ENCODE results near the gene PRODH2. TPM values are rescaled to one million over a fixed set of nuclear protein-coding genes. Genes with fewer than 3 reads are reported as not detected.

Gene PRODH2
- total and polyA plus RNA-seq, 12 donors: 0.07 to 0.46 TPM; not detected in 10

DNA sequence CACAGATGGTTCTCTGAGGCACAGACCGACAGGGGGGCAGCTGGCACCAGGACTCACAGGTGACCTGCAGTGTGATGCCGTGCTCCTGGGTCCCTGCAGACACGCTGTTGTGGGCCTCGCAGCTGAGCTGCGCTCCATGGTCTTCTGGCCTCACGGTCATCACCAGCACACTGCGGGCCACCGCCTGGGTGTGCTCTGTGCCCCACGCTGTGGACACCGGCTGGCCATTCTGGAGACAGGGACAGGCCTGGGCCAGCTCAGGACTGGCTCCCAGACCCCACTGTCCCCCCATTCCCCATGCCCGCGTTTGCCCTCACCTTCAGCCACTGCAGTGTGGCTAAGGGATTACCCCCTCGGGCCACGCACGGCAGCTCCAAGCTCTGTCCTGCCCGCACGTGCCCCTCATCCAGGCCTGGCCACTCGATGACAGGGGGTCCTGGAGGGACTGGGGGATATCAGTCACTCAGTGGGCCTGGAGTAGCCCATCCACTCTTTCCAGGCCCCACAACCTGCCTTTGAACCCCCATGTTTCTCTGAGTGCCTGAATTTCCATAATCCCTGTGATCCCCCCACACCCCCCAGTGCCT, 36.4 kb upstream of the PRODH2 start:
- peaks cover 72% of the 10 kb centered on the region for H3K27me3 ChIP-seq
- intact Hi-C loops (cut with DNase I): loop anchor here in 1 of 2 donors (5.0 kb wide), 1 partner anchor 52 kb away; no protein-coding TSS in a partner anchor

DNA sequence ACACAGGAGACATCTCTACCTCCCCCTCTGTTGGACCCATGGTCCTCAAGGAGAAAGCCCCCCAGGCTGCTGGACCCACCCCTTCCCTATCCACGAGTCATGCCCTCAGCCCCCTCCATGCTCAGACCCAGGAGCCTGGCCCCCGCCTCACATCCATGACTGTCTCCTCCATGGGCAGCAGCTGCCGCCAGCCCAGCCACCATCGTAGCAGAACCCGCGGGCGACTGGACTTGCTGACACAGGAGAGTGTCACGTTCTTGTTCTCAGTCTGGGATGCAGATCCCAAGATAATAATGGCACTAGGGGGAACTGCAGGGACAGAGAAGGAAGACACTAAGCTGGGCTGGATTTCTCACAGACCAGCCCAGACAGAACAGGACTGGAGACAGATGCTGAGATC, 35.8 kb upstream of the PRODH2 start:
- peaks cover 0 to 7% of the 10 kb centered on the region in 2 donors for H3K4me1 ChIP-seq (replicated peaks in 1 of 2)
- H3K27me3 ChIP-seq: peaks cover 74% of the 10 kb centered on the region
- no peak for DNase-seq
- no peaks in the 10 kb centered on the region for H3K9me3 ChIP-seq (replicated peaks in 1 of 3)
- no peaks in the 10 kb centered on the region for H3K36me3 ChIP-seq (replicated peaks in 1 of 2)
- H3K27ac ChIP-seq: no peak overlapping the region
- no peak overlapping the region for H3K4me3 ChIP-seq
- intact Hi-C loops (cut with DNase I): loop anchor here in 1 of 2 donors (5.0 kb wide), 1 partner anchor 51 kb away; no protein-coding TSS in a partner anchor
- WGBS, 4 donors: 50 to 86% (median 77%) methylated on average over 4 to 8 of the region's 8 CpGs
- TF ChIP-seq, protein P1, sequence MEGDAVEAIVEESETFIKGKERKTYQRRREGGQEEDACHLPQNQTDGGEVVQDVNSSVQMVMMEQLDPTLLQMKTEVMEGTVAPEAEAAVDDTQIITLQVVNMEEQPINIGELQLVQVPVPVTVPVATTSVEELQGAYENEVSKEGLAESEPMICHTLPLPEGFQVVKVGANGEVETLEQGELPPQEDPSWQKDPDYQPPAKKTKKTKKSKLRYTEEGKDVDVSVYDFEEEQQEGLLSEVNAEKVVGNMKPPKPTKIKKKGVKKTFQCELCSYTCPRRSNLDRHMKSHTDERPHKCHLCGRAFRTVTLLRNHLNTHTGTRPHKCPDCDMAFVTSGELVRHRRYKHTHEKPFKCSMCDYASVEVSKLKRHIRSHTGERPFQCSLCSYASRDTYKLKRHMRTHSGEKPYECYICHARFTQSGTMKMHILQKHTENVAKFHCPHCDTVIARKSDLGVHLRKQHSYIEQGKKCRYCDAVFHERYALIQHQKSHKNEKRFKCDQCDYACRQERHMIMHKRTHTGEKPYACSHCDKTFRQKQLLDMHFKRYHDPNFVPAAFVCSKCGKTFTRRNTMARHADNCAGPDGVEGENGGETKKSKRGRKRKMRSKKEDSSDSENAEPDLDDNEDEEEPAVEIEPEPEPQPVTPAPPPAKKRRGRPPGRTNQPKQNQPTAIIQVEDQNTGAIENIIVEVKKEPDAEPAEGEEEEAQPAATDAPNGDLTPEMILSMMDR (IDR thresholded peaks at IDR 0.05): no peak
- TF ChIP-seq POLR2A (IDR thresholded peaks at IDR 0.05): no peak

More for the DNA sequence above, 36.4 kb upstream of the PRODH2 start:
- WGBS, 4 donors: 77 to 100% (median 86%) methylated on average over 1 to 18 of the region's 18 CpGs
- no peaks in the 10 kb centered on the region for H3K9me3 ChIP-seq (replicated peaks in 1 of 3)
- DNase-seq: no peak
- no peak overlapping the region for H3K4me3 ChIP-seq
- peaks cover 0 to 7% of the 10 kb centered on the region in 2 donors for H3K4me1 ChIP-seq (replicated peaks in 1 of 2)
- H3K27ac ChIP-seq: no peak overlapping the region
- TF ChIP-seq, protein P1 (IDR thresholded peaks at IDR 0.05): no peak
- TF ChIP-seq POLR2A (IDR thresholded peaks at IDR 0.05): no peak
- no peaks in the 10 kb centered on the region for H3K36me3 ChIP-seq (replicated peaks in 1 of 2)

DNA sequence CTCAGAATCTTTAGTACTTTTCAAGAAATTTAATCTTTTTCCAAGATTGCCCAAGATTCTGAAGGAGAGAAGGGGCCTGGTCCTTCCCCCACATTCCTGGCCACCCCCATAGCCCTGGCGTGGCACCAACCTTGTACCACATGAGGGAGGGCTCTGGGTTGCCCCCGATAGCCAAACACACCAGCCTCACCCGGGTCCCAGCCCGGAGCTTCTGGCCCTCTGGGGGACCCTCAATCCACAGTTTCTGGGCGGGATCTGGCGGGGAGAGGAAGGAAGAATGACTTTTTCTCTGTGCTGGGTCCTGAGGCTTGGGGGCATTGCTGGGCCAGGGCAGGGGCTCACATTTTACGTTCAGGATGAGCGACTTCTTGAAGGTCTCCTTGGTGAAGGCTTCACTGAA, 35.3 kb upstream of the PRODH2 start:
- Histone ChIP-seq H3K9me3 (replicated peaks in 1 of 3) (no peaks in the 10 kb centered on the region), H3K36me3 (replicated peaks in 1 of 2) (no peaks in the 10 kb centered on the region), H3K27ac (no peak overlapping the region), H3K4me3 (no peak overlapping the region), H3K27me3 (peaks cover 79% of the 10 kb centered on the region), H3K4me1 (replicated peaks in 1 of 2) (peaks cover 0 to 7% of the 10 kb centered on the region in 2 donors)
- no peak for TF ChIP-seq POLR2A (IDR thresholded peaks at IDR 0.05)
- TF ChIP-seq, protein P1 (IDR thresholded peaks at IDR 0.05): no peak
- DNase-seq: no peak
- 62 to 81% (median 75%) methylated on average over 5 to 8 of the region's 8 CpGs for WGBS, 4 donors
- intact Hi-C loops (cut with DNase I): loop anchor here in 1 of 2 donors (5.0 kb wide), 1 partner anchor 51 kb away; no protein-coding TSS in a partner anchor

DNA sequence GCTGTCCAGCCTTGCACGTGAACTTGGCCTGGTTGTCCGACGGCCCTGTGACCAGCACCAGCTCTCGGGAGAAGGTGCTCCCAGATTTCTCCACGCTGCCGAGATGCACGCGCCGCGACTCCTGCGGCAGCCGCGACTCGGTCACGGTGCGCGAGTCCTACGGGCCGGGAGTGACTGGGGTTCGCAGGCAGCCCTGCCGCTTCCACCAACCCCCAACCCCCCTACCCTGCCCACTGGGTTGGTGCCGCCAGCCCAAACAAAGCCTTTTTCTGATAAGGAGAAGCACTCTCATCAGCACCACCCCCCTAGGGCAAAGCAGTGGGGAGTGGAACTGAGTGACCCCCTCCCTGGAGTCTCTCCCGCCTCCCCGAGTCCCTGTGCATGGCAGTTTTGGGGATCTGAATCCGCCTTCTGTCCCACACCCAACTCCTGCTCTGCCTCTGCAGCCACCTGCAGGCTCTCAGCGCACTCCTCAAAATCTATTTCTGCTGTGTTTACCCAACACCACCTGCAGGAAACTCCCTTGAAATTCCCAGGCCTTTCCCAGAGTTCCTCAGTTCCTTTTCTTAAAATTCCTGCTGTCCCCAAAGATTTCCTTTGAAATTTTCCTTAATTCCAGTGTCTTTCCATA, 33.5 kb upstream of the PRODH2 start:
- Histone ChIP-seq H3K4me3 (no peak overlapping the region), H3K4me1 (replicated peaks in 1 of 2) (peaks cover 0 to 7% of the 10 kb centered on the region in 2 donors), H3K9me3 (replicated peaks in 1 of 3) (no peaks in the 10 kb centered on the region), H3K27ac (no peak overlapping the region), H3K36me3 (replicated peaks in 1 of 2) (no peaks in the 10 kb centered on the region), H3K27me3 (peaks cover 68% of the 10 kb centered on the region)
- intact Hi-C loops (cut with DNase I): loop anchor here in 1 of 2 donors (5.0 kb wide), 1 partner anchor 49 kb away; no protein-coding TSS in a partner anchor
- DNase-seq: no peak
- WGBS, 4 donors: 7 to 35% (median 16%) methylated on average over 4 to 26 of the region's 26 CpGs
- TF ChIP-seq, protein P1 (IDR thresholded peaks at IDR 0.05): no peak
- TF ChIP-seq POLR2A (IDR thresholded peaks at IDR 0.05): no peak
